IPS-NIHi11 (cell line): ENCODE results near the gene EPHB4.

Experiments
- DNase-seq: peaks from one replicate; pipeline ENCODE4 v3.0.0; 2012; ENCODE audit warnings: mixed read lengths, low spot score

Gene EPHB4

GRCh38 chr7:100854146-100854895, 27.0 kb upstream of the EPHB4 start:
- no peak for DNase-seq

- peak; percentile 99 for DNase-seq
Measured at GRCh38 chr7:100852048-100852872, 24.9 kb upstream of the EPHB4 start, which contains the start of gene SLC12A9. TSS of gene SLC12A9 (plus strand) at chr7:100852713. CDS start at chr7:100854198, 1,485 bp downstream.

- no peak for DNase-seq
Measured at GRCh38 chr7:100847360-100847759, 20.0 kb upstream of the EPHB4 start.

GRCh38 chr7:100840470-100841100, 13.3 kb upstream of the EPHB4 start:
- no peak for DNase-seq

- no peak for DNase-seq
Measured at GRCh38 chr7:100839361-100839760, 12.0 kb upstream of the EPHB4 start.

- DNase-seq = peak; percentile 84
Measured at GRCh38 chr7:100837099-100837836, 9.9 kb upstream of the EPHB4 start.

GRCh38 chr7:100836812-100837098, 9.4 kb upstream of the EPHB4 start:
- DNase-seq = no peak

- peak; percentile 80 for DNase-seq
Measured at GRCh38 chr7:100835903-100836811, 8.8 kb upstream of the EPHB4 start.

- no peak for DNase-seq
Measured at GRCh38 chr7:100832281-100832633, 4.9 kb upstream of the EPHB4 start.

- DNase-seq = no peak
Measured at GRCh38 chr7:100830396-100830795, 3.1 kb upstream of the EPHB4 start.

GRCh38 chr7:100829150-100829716, 1.9 kb upstream of the EPHB4 start:
- peak; percentile 11 for DNase-seq

GRCh38 chr7:100826514-100827329, 601 bp downstream of the EPHB4 start:
- DNase-seq = peak; percentile 34

- peak; percentile 32 for DNase-seq
Measured at GRCh38 chr7:100825751-100826513, 1.4 kb downstream of the EPHB4 start.

- peak; percentile 18 for DNase-seq
Measured at GRCh38 chr7:100825215-100825671, 2.1 kb downstream of the EPHB4 start.

GRCh38 chr7:100824499-100825214, 2.7 kb downstream of the EPHB4 start:
- peak; percentile 6 for DNase-seq

GRCh38 chr7:100823534-100823933, 3.8 kb downstream of the EPHB4 start:
- DNase-seq = no peak

GRCh38 chr7:100823140-100823525, 4.2 kb downstream of the EPHB4 start:
- DNase-seq = no peak
